Neural crest cell (in vitro differentiated cells): ENCODE results near the gene YTHDC1. TPM values are rescaled to one million over a fixed set of nuclear protein-coding genes. Genes with fewer than 3 reads are reported as not detected.

Source experiments
- DNase-seq: peaks from one replicate; pipeline ENCODE4 v3.0.0; 2021; ENCODE audit warnings: low read depth, mixed read lengths, low spot score
- H3K27ac Mint-ChIP-seq: one replicate; pipeline ENCODE4 v1.8.0; 2021; ENCODE audit warnings: mild to moderate bottlenecking, mixed read lengths; ENCODE audit not compliant: unreplicated experiment
- H3K27me3 Mint-ChIP-seq: 2 replicates; pipeline ENCODE4 v1.8.0; 2021; ENCODE audit warnings: low read depth, mild to moderate bottlenecking, mixed read lengths
- H3K36me3 Mint-ChIP-seq: 2 replicates; pipeline ENCODE4 v1.8.0; 2021; ENCODE audit warnings: low read depth, mild to moderate bottlenecking, mixed read lengths
- H3K4me1 Mint-ChIP-seq: 2 replicates; pipeline ENCODE4 v1.8.0; 2021; ENCODE audit warnings: mixed read lengths
- H3K4me3 Mint-ChIP-seq: one replicate; pipeline ENCODE4 v1.8.0; 2021; ENCODE audit warnings: mild to moderate bottlenecking, mixed read lengths
- H3K9me3 Mint-ChIP-seq: 2 replicates; pipeline ENCODE4 v1.8.0; 2021; ENCODE audit warnings: mixed read lengths
- total RNA-seq: library from RNA; stranded (reverse); gene quantifications from 2 replicates; pipeline ENCODE4 v1.2.1, GENCODE V29; 2021
- TF ChIP-seq, protein P1 (sequence below): fragments of 200-600 bp; sonication (generic); conservative IDR thresholded peaks from 2 replicates; pipeline ENCODE4 v1.5.0; 2021; ENCODE audit warnings: antibody characterized with exemption, mild to moderate bottlenecking

YTHDC1 gene
- total RNA-seq, 1 donor from 2014 or later, result 87.9 TPM

DNA sequence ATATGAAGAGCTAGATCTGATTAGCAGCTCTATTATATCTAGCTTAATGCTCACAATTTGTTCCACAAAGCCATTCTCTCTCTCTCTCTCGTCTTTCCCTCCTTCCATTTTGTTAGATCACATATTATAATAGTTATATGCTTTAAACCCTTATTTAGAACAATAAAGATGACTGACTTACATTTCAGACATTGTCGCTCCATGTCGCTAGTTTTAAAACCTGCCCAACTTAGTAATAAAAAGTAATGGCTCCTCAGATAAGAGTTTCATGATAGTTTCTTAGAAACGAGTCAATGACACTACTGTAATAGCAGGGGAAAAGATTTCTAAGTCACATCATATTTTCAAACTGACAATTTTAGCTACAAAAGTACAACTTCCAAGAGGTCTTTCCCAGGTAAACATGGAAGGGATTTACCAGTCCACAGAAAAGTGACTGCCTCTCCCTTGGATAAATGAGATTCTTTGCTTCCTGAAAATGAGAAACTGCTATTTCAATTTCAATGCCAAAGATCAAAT lies 38.5 kb upstream of the YTHDC1 start:
- H3K27me3 Mint-ChIP-seq, result no peaks in the 10 kb centered on the region
- no peak overlapping the region for H3K4me3 Mint-ChIP-seq
- no peak for DNase-seq
- H3K4me1 Mint-ChIP-seq, result peaks cover 17% of the 10 kb centered on the region
- no peaks in the 10 kb centered on the region for H3K36me3 Mint-ChIP-seq
- no peak overlapping the region for H3K27ac Mint-ChIP-seq
- no peaks in the 10 kb centered on the region for H3K9me3 Mint-ChIP-seq
- TF ChIP-seq, protein P1, sequence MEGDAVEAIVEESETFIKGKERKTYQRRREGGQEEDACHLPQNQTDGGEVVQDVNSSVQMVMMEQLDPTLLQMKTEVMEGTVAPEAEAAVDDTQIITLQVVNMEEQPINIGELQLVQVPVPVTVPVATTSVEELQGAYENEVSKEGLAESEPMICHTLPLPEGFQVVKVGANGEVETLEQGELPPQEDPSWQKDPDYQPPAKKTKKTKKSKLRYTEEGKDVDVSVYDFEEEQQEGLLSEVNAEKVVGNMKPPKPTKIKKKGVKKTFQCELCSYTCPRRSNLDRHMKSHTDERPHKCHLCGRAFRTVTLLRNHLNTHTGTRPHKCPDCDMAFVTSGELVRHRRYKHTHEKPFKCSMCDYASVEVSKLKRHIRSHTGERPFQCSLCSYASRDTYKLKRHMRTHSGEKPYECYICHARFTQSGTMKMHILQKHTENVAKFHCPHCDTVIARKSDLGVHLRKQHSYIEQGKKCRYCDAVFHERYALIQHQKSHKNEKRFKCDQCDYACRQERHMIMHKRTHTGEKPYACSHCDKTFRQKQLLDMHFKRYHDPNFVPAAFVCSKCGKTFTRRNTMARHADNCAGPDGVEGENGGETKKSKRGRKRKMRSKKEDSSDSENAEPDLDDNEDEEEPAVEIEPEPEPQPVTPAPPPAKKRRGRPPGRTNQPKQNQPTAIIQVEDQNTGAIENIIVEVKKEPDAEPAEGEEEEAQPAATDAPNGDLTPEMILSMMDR, result no peak

DNA sequence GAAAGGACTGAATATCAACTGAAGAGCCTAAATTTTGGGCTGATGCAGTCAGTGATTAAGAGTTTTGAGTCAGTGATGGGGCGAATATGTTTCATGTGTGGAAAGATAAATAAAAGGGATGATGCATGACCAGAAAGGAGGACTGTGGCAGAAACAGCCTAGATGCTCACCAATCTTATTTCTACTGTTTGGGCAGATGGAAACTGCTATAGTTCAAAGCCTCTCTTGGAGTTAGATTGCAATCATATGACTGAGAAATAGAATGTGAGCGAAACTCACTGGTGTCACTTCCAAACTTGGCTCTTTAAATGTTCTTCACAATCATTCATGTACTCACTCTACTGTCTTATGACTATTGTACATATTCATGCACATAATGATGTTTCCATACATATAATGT lies 35.4 kb upstream of the YTHDC1 start:
- Mint-ChIP-seq H3K9me3 (no peaks in the 10 kb centered on the region), H3K36me3 (no peaks in the 10 kb centered on the region), H3K27me3 (peaks cover 4% of the 10 kb centered on the region), H3K27ac (no peak overlapping the region), H3K4me1 (peaks cover 13% of the 10 kb centered on the region), H3K4me3 (no peak overlapping the region)
- TF ChIP-seq, protein P1, result no peak
- no peak for DNase-seq

DNA sequence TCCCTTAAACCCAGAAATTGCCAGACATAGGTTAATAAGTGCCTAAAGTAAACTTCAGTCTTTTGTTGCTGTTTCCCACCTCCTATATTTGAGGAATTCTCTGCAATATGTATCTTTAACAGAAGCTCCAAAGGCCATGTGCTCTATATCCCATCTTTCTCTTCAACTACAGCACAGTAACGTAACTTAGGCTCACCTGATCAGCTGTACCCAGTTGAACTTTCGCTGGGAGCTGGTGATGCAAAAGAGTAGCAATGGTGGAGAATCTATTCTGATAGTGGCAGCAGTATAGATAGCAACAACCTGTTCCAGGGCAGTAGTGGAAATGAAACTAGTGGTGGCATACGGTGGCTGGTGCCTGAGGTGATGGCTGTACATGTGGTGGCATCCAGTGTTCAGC lies 33.2 kb upstream of the YTHDC1 start:
- peaks cover 17% of the 10 kb centered on the region for H3K27me3 Mint-ChIP-seq
- no peaks in the 10 kb centered on the region for H3K9me3 Mint-ChIP-seq
- no peak overlapping the region for H3K27ac Mint-ChIP-seq
- H3K36me3 Mint-ChIP-seq, result no peaks in the 10 kb centered on the region
- DNase-seq, result no peak
- TF ChIP-seq, protein P1, result no peak
- H3K4me1 Mint-ChIP-seq, result no peaks in the 10 kb centered on the region
- H3K4me3 Mint-ChIP-seq, result no peak overlapping the region

DNA sequence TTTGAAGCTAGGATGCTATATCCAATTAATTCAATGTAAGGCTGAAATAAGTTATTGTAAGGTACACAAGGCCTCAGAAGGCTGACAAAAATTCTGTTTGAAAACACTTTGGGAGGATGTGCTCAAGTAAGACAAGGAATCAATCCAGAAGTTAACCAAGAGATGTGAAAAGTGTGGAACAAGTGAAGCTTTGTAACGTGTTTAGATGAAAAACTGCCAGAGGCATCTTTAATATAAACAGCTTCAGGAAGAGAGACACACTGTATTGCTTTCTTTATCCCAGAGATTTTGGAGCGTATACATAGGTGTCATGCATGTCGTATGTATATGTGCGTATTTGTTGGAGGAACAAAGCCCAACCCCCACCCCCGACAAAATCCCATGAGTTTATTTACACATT lies 28.3 kb upstream of the YTHDC1 start:
- no peak overlapping the region for H3K4me3 Mint-ChIP-seq
- H3K4me1 Mint-ChIP-seq, result peaks cover 14% of the 10 kb centered on the region
- H3K27ac Mint-ChIP-seq, result no peak overlapping the region
- no peak for DNase-seq
- H3K36me3 Mint-ChIP-seq, result no peaks in the 10 kb centered on the region
- peaks cover 4% of the 10 kb centered on the region for H3K9me3 Mint-ChIP-seq
- TF ChIP-seq, protein P1, result no peak
- H3K27me3 Mint-ChIP-seq, result peaks cover 39% of the 10 kb centered on the region

DNA sequence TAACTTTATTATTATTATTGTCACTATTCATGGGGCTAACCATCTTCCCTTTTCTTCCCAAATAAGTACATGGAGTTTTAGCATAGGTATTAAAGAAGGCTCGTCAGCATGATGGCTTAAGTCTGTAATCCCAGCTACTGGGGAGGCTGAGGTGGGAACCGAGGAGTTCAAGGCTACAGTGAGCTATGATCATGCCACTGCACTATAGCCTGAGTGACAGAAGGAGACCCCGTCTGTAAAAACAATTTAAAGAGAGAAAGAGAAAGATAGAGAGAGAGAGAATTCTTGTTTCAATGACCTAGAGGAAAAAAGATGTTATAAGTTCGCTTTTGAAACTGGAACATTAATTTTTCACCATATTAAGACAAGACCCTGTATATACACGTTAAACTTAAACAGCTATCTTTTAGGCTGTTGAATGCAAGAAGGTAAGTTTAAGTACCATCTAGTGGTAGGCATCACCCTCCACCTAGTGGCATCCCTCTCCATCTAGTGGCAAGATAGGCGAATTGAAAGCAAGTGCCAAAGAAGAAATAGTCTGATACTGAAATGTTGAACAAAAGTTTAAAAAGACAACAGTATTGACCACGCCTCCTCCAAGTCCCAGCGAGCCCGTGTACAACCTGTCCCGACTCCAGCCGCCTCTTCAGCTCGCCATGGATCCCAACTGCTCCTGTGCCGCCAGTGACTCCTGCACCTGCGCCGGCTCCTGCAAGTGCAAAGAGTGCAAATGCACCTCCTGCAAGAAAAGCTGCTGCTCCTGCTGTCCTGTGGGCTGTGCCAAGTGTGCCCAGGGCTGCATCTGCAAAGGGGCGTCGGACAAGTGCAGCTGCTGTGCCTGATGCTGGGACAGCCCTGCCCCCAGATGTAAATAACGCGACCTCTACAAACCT lies 26.0 kb upstream of the YTHDC1 start:
- Mint-ChIP-seq H3K9me3 (peaks cover 5% of the 10 kb centered on the region), H3K27ac (no peak overlapping the region), H3K4me1 (peaks cover 18% of the 10 kb centered on the region), H3K4me3 (peak overlapping the region; percentile 71), H3K27me3 (peaks cover 37% of the 10 kb centered on the region), H3K36me3 (no peaks in the 10 kb centered on the region)
- DNase-seq, result peak; percentile 6
- TF ChIP-seq, protein P1, result peak; percentile 76
